Chondrocyte (in vitro differentiated cells): ENCODE results near the gene NAGLU. TPM values are rescaled to one million over a fixed set of nuclear protein-coding genes. Genes with fewer than 3 reads are reported as not detected.
A peak's percentile ranks its signal among the peaks of the same experiment; 100 is the strongest.

Source experiments
- DNase-seq: peaks from one replicate; pipeline ENCODE4 v3.0.0; 2021; ENCODE audit warnings: mixed read lengths, low spot score
- H3K27ac Mint-ChIP-seq: one replicate; pipeline ENCODE4 v1.8.0; 2021; ENCODE audit warnings: mild to moderate bottlenecking, moderate library complexity, mixed read lengths; ENCODE audit not compliant: unreplicated experiment
- H3K27me3 Mint-ChIP-seq: 2 replicates; pipeline ENCODE4 v1.8.0; 2021; ENCODE audit warnings: low read depth, mixed read lengths
- H3K36me3 Mint-ChIP-seq: 2 replicates; pipeline ENCODE4 v1.8.0; 2021; ENCODE audit warnings: low read depth, mixed read lengths
- H3K4me1 Mint-ChIP-seq: 2 replicates; pipeline ENCODE4 v1.8.0; 2021; ENCODE audit warnings: low read depth, mild to moderate bottlenecking, mixed read lengths
- H3K4me3 Mint-ChIP-seq: one replicate; pipeline ENCODE4 v1.8.0; 2021; ENCODE audit warnings: mild to moderate bottlenecking, moderate library complexity, mixed read lengths; ENCODE audit not compliant: unreplicated experiment
- H3K9me3 Mint-ChIP-seq: 2 replicates; pipeline ENCODE4 v1.8.0; 2021; ENCODE audit warnings: low read depth, mixed read lengths
- CTCF ChIP-seq: fragments of 200-600 bp; sonication (generic); IDR thresholded peaks from 2 replicates; pipeline ENCODE4 v1.5.0; 2021; ENCODE audit warnings: antibody characterized with exemption, mild to moderate bottlenecking, moderate library complexity
- total RNA-seq: library from RNA; stranded (reverse); gene quantifications from 3 replicates; pipeline ENCODE4 v1.2.1, GENCODE V29; 2021

The NAGLU gene
- total RNA-seq, 1 donor from 2014 or later: 66.4 TPM

- H3K4me1 Mint-ChIP-seq: peaks cover 11% of the 10 kb centered on the region
- no peak for TF ChIP-seq CTCF
- peaks cover 30% of the 10 kb centered on the region for H3K36me3 Mint-ChIP-seq
- DNase-seq: peak; percentile 12
- H3K27ac Mint-ChIP-seq: no peak overlapping the region
- H3K27me3 Mint-ChIP-seq: no peaks in the 10 kb centered on the region
- no peaks in the 10 kb centered on the region for H3K9me3 Mint-ChIP-seq
- no peak overlapping the region for H3K4me3 Mint-ChIP-seq
Measured at GRCh38 chr17:42502091-42502490, 34.0 kb upstream of the NAGLU start.

GRCh38 chr17:42502926-42503325, 33.1 kb upstream of the NAGLU start:
- Mint-ChIP-seq H3K27me3 (no peaks in the 10 kb centered on the region), H3K4me1 (peaks cover 15% of the 10 kb centered on the region), H3K9me3 (no peaks in the 10 kb centered on the region), H3K27ac (no peak overlapping the region), H3K36me3 (peaks cover 32% of the 10 kb centered on the region), H3K4me3 (no peak overlapping the region)
- TF ChIP-seq CTCF: no peak
- no peak for DNase-seq

GRCh38 chr17:42507671-42508070, 28.4 kb upstream of the NAGLU start:
- no peak overlapping the region for H3K4me3 Mint-ChIP-seq
- H3K36me3 Mint-ChIP-seq: peaks cover 34% of the 10 kb centered on the region
- no peak for TF ChIP-seq CTCF
- no peaks in the 10 kb centered on the region for H3K27me3 Mint-ChIP-seq
- DNase-seq: peak; percentile 47
- no peaks in the 10 kb centered on the region for H3K9me3 Mint-ChIP-seq
- no peak overlapping the region for H3K27ac Mint-ChIP-seq
- peaks cover 17% of the 10 kb centered on the region for H3K4me1 Mint-ChIP-seq

GRCh38 chr17:42508426-42509165, 27.4 kb upstream of the NAGLU start:
- no peak overlapping the region for H3K4me3 Mint-ChIP-seq
- no peak overlapping the region for H3K27ac Mint-ChIP-seq
- peak; percentile 15 for DNase-seq
- no peaks in the 10 kb centered on the region for H3K9me3 Mint-ChIP-seq
- peaks cover 31% of the 10 kb centered on the region for H3K36me3 Mint-ChIP-seq
- no peaks in the 10 kb centered on the region for H3K27me3 Mint-ChIP-seq
- no peak for TF ChIP-seq CTCF
- peaks cover 23% of the 10 kb centered on the region for H3K4me1 Mint-ChIP-seq

- DNase-seq: no peak
- no peaks in the 10 kb centered on the region for H3K27me3 Mint-ChIP-seq
- peaks cover 23% of the 10 kb centered on the region for H3K4me1 Mint-ChIP-seq
- TF ChIP-seq CTCF: no peak
- peaks cover 27% of the 10 kb centered on the region for H3K36me3 Mint-ChIP-seq
- H3K9me3 Mint-ChIP-seq: no peaks in the 10 kb centered on the region
- H3K27ac Mint-ChIP-seq: peak overlapping the region; percentile 36
- H3K4me3 Mint-ChIP-seq: no peak overlapping the region
Measured at GRCh38 chr17:42509409-42509808, 26.6 kb upstream of the NAGLU start.
